Activated gamma-delta T cell treated with Interleukin-2 at 50 U/mL for 16 hours (primary cell): ENCODE data around the gene PNMA8A.
"Not testable (repeated sequence)": the region's sequence is repeated elsewhere in the genome, so short reads cannot be mapped to it uniquely, and the experiment has no call there.

ENCODE experiments used
- DNase-seq: peaks from one replicate; pipeline ENCODE4 v3.0.0-alpha.2; 2020

PNMA8A gene

GRCh38 chr19:46471116-46471733, at the start of gene PNMA8A:
TSS of gene PNMA8A (minus strand) at chr19:46471563. CDS start at chr19:46471035, 528 bp downstream.
- DNase-seq = no peak

GRCh38 chr19:46520616-46521015, 49.3 kb upstream of the PNMA8A start:
- no peak for DNase-seq

GRCh38 chr19:46517471-46517870, 46.1 kb upstream of the PNMA8A start:
- no peak for DNase-seq

GRCh38 chr19:46515879-46516350, 44.6 kb upstream of the PNMA8A start:
- no peak for DNase-seq

- no peak for DNase-seq
Measured at GRCh38 chr19:46515290-46515609, 43.9 kb upstream of the PNMA8A start.

- no peak for DNase-seq
Measured at GRCh38 chr19:46514589-46515289, 43.4 kb upstream of the PNMA8A start.

- DNase-seq = peak; percentile 77
Measured at GRCh38 chr19:46513461-46514236, 42.3 kb upstream of the PNMA8A start.

- no peak for DNase-seq
Measured at GRCh38 chr19:46511237-46511636, 39.9 kb upstream of the PNMA8A start.

- DNase-seq = no peak
Measured at GRCh38 chr19:46508206-46508605, 36.8 kb upstream of the PNMA8A start.

GRCh38 chr19:46503848-46504453, 32.6 kb upstream of the PNMA8A start:
- DNase-seq = no peak

GRCh38 chr19:46502891-46503290, 31.5 kb upstream of the PNMA8A start:
- no peak for DNase-seq

GRCh38 chr19:46499692-46500091, 28.3 kb upstream of the PNMA8A start:
- DNase-seq = no peak

- no peak for DNase-seq
Measured at GRCh38 chr19:46497773-46498172, 26.4 kb upstream of the PNMA8A start.

GRCh38 chr19:46496886-46497285, 25.5 kb upstream of the PNMA8A start:
- DNase-seq = not testable (repeated sequence)

- DNase-seq = no peak
Measured at GRCh38 chr19:46496304-46496703, 24.9 kb upstream of the PNMA8A start.

- no peak for DNase-seq
Measured at GRCh38 chr19:46495786-46496099, 24.4 kb upstream of the PNMA8A start, which contains the start of gene PNMA8B. TSS of gene PNMA8B (minus strand) at chr19:46495867. CDS start at chr19:46495465, 402 bp downstream.

- DNase-seq = no peak
Measured at GRCh38 chr19:46494941-46495785, 23.8 kb upstream of the PNMA8A start.

GRCh38 chr19:46494146-46494940, 23.0 kb upstream of the PNMA8A start:
- no peak for DNase-seq

- DNase-seq = peak; percentile 20
Measured at GRCh38 chr19:46493236-46494145, 22.1 kb upstream of the PNMA8A start.

- DNase-seq = no peak
Measured at GRCh38 chr19:46492841-46493235, 21.5 kb upstream of the PNMA8A start.
